Common myeloid progenitor, CD34-positive (primary cell): ENCODE measurements around the gene BUB3.

ENCODE experiments used
- CTCF ChIA-PET: fragments of 350-600 bp; sonication (Branson Sonifier 250); formaldehyde crosslinking; loops from one replicate; lab custom pipeline; 2021; ENCODE audit warnings: antibody characterized with exemption; lab: Charles Lee
- POLR2A ChIA-PET: fragments of 350-600 bp; sonication (Branson Sonifier 250); formaldehyde crosslinking; loops from one replicate; lab custom pipeline; 2021; ENCODE audit warnings: antibody characterized with exemption; lab: Charles Lee
- DNase-seq, 3 donors: peaks; one replicate each; pipeline versions ENCODE4 v3.0.0 to v3.0.0-alpha.2; 2013
- H3K27ac ChIP-seq, 2 experiments: 1 replicate in 1 of 2; 2 replicates in 1 of 2; pipeline ENCODE4 v1.7.0; 2013; ENCODE audit warnings: inconsistent platforms in 2 of 2, low read length in 2 of 2, mild to moderate bottlenecking in 2 of 2, low read depth in 1 of 2, moderate library complexity in 1 of 2; ENCODE audit not compliant: severe bottlenecking in 2 of 2, insufficient read depth in 1 of 2, poor library complexity in 1 of 2
- H3K27me3 ChIP-seq, 5 experiments: replicated peaks in 2 of 5; 1 replicate in 3 of 5; 2 replicates in 2 of 5; pipeline versions ENCODE4 v1.6.1 to v1.7.0; 2013; ENCODE audit warnings: low read length in 4 of 5, mild to moderate bottlenecking in 2 of 5, moderate library complexity in 2 of 5, inconsistent platforms in 1 of 5; ENCODE audit not compliant: insufficient read depth in 5 of 5, control insufficient read depth in 4 of 5
- H3K36me3 ChIP-seq, 4 experiments: 1 replicate in 2 of 4; 2 replicates in 2 of 4; pipeline versions ENCODE4 v1.6.1 to v1.7.0; 2013; ENCODE audit warnings: low read length in 3 of 4, control low read depth in 1 of 4, mild to moderate bottlenecking in 1 of 4; ENCODE audit not compliant: control insufficient read depth in 4 of 4, insufficient read depth in 4 of 4
- H3K4me1 ChIP-seq, 4 experiments: 1 replicate in 3 of 4; 2 replicates in 1 of 4; pipeline versions ENCODE4 v1.6.1 to v1.7.1; 2013; ENCODE audit warnings: low read length in 3 of 4, mild to moderate bottlenecking in 3 of 4, control low read depth in 1 of 4, inconsistent platforms in 1 of 4, moderate library complexity in 1 of 4; ENCODE audit not compliant: control insufficient read depth in 4 of 4, insufficient read depth in 4 of 4; ENCODE audit errors: control extremely low read depth in 1 of 4
- H3K4me3 ChIP-seq, 7 experiments: 1 replicate in 4 of 7; 2 replicates in 3 of 7; pipeline versions ENCODE4 v1.5.1 to v1.7.0; 2013; ENCODE audit warnings: mild to moderate bottlenecking in 7 of 7, low read length in 6 of 7, moderate library complexity in 6 of 7, inconsistent platforms in 2 of 7, low read depth in 2 of 7, control low read depth in 1 of 7; ENCODE audit not compliant: insufficient read depth in 4 of 7, control insufficient read depth in 1 of 7; ENCODE audit errors: extremely low read depth in 1 of 7
- H3K9me3 ChIP-seq, 5 experiments: 1 replicate in 4 of 5; 2 replicates in 1 of 5; pipeline versions ENCODE4 v1.6.1 to v1.7.1; 2013; ENCODE audit warnings: low read length in 4 of 5, mild to moderate bottlenecking in 2 of 5, inconsistent platforms in 1 of 5, low read depth in 1 of 5, moderate library complexity in 1 of 5; ENCODE audit not compliant: control insufficient read depth in 4 of 5, insufficient read depth in 2 of 5; ENCODE audit errors: control extremely low read depth in 1 of 5
- WGBS: methylation state at CpG from one replicate; pipeline ENCODE4 v1.1.5; 2013; ENCODE audit not compliant: insufficient coverage; 5-methylcytosine and 5-hydroxymethylcytosine counted together

Gene BUB3

DNA sequence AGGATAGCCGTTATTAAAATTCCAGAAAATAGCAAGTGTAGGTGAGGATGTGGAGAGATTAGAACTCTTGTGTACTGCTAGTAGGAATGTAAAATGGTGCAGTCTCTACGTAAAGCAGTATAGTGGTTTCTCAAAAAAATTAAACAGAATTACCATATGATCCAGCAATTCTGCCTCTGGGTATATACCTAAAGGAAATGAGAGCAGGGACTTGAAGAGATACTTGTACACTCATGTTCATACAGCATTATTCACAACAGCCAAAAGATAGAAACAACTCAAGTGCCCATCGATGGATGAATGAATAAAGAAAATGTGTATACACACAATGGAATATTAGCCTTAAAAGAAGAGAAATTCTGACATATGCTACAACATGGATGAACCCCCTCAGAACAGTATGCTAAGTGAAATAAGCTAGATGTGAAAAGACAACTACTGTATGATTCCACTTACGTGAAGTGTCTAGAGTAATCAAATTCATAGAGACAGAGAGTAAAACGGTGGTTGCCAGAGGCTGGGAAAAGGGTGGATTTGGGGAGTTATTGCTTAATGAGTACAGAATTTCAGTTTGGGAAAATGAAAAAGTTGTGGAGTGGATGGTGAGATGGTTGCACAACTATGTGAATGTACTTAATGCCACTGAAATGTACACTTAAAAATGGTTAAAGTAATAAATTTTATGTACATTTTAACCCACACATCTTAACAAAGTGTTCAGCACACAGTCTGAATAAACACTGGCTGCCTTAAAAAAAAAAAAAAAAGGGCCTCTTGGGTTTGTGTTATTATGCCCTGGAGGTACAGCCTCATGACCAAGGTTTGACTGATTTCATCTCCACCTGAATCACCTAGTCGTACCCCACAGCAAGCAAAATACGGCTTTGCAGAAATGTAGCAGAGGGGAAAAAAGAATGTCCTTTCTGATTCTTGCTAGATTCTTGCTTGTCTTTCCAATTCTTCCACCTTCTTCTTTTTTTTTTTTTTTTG, 26.2 kb downstream of the BUB3 start:
- WGBS: 100% methylated on average over 2 of the region's 7 CpGs
- no peak overlapping the region for H3K4me3 ChIP-seq
- no peak for DNase-seq
- H3K9me3 ChIP-seq: peaks cover 2 to 15% (median 6%) of the 10 kb centered on the region in 5 experiments
- CTCF ChIA-PET: no interaction called here
- no peak overlapping the region for H3K27ac ChIP-seq
- H3K4me1 ChIP-seq: no peaks in the 10 kb centered on the region
- POLR2A ChIA-PET: no interaction called here
- H3K27me3 ChIP-seq: no peaks in the 10 kb centered on the region
- peaks cover 7 to 22% (median 9%) of the 10 kb centered on the region in 4 experiments for H3K36me3 ChIP-seq

DNA sequence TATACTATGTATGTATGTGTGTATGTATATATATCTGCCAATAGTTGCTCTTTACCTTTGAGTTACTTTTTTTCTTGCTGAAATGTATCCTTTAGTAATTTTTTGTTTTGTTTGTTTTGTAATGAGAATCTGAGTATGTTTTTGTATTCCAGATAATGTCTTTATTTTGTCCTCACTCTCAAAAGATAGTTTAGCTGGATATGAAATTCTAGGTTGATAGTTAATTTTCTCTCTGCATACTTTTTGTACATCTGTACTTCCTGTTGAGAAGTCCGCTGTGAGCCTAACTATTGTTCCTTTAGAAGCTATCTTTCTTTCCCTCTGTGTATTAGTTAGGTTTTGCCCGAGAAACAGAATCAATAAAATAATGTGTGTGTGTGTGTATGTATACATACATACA, 29.5 kb downstream of the BUB3 start:
- no peak overlapping the region for H3K4me3 ChIP-seq
- peaks cover 2 to 25% (median 8%) of the 10 kb centered on the region in 5 experiments for H3K9me3 ChIP-seq
- no CpG with 5 or more reads among the region's 2 CpGs for WGBS
- no peak overlapping the region for H3K27ac ChIP-seq
- POLR2A ChIA-PET: no interaction called here
- CTCF ChIA-PET: no interaction called here
- no peaks in the 10 kb centered on the region for H3K4me1 ChIP-seq
- DNase-seq: no peak
- H3K27me3 ChIP-seq: no peaks in the 10 kb centered on the region
- H3K36me3 ChIP-seq: peaks cover 0 to 15% (median 5%) of the 10 kb centered on the region in 4 experiments

DNA sequence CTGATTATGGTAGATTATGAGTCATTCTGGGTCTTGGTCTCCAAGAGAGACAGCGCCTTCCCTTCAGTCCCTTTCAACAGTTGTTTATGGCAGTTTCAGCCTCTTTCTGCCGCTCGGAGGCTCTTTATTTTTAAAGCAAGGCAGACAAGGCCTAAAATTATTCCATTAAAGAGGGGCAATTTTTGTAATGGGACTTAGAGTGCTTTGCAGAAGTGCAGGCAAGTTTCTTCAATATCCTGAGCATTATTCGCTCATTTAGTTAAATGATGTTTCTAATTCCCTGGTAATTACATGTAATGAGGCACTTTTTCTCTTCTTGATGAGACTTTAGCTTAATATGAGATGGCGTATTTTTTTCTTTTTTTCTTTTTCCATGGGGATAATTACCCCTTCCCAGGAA, 33.6 kb downstream of the BUB3 start:
- H3K4me3 ChIP-seq: no peak overlapping the region
- peaks cover 0 to 17% (median 5%) of the 10 kb centered on the region in 4 experiments for H3K36me3 ChIP-seq
- no peaks in the 10 kb centered on the region for H3K27me3 ChIP-seq
- DNase-seq: no peak
- POLR2A ChIA-PET: interaction anchor here (0.6 kb wide), 1 partner anchor 111 kb away, joined by 3 read pairs; no protein-coding TSS in a partner anchor
- 100% methylated on average over 2 of the region's 5 CpGs for WGBS
- no peak overlapping the region for H3K27ac ChIP-seq
- no peaks in the 10 kb centered on the region for H3K4me1 ChIP-seq
- H3K9me3 ChIP-seq: peaks cover 2 to 23% (median 7%) of the 10 kb centered on the region in 5 experiments
- CTCF ChIA-PET: no interaction called here

DNA sequence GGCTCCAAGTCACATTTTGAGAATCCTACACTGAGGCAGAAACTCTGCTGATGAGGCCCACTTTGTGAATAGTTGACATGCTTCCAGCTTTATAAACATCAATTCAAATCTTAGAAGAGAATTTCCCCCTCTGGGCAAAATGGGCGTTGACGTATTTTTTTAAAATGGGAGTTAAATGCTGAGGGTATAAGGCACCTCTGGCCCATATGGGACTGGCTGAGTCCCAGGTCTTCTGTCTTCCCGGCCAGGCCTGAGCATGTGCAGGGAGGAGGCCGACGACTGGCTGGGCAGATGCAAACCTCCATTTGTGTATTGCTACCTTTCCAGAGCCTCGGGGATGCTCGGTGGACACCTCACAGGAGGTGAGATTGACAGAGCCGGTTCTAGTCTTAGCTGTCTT, 37.7 kb downstream of the BUB3 start:
- H3K4me1 ChIP-seq: no peaks in the 10 kb centered on the region
- H3K36me3 ChIP-seq: peaks cover 0 to 3% (median under 1%) of the 10 kb centered on the region in 4 experiments
- no peak for DNase-seq
- WGBS: 90% methylated on average over 6 of the region's 8 CpGs
- ChIA-PET CTCF (no interaction called here), POLR2A (no interaction called here)
- H3K9me3 ChIP-seq: peaks cover 0 to 2% (median 0%) of the 10 kb centered on the region in 5 experiments
- H3K27ac ChIP-seq: no peak overlapping the region
- H3K27me3 ChIP-seq: no peaks in the 10 kb centered on the region
- H3K4me3 ChIP-seq: no peak overlapping the region

DNA sequence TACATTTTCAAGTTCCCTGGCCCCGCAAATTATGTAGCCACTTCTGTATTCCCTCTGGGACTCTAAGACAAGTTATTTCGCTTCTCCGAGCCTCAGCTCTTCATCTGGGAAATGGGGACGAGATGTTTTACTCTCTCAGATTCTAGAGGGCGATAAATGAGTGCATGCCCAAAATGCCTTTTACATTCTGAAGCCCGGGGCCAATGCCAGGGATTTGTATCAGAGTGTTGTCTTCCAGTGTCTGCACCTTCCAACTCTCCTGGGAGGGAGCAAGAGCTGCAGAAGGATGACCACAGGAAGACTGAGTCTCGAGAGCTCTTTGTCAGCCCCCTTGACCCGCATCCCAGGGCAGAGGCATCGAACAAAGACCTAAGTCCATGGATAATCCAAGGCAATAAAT, 39.9 kb downstream of the BUB3 start:
- H3K4me3 ChIP-seq: no peak overlapping the region
- ChIA-PET POLR2A (no interaction called here), CTCF (no interaction called here)
- no peaks in the 10 kb centered on the region for H3K9me3 ChIP-seq
- DNase-seq: no peak
- WGBS: over 99% methylated on average over 9 of the region's 9 CpGs
- H3K4me1 ChIP-seq: no peaks in the 10 kb centered on the region
- peaks cover 0 to 3% (median 0%) of the 10 kb centered on the region in 4 experiments for H3K36me3 ChIP-seq
- H3K27me3 ChIP-seq: no peaks in the 10 kb centered on the region
- H3K27ac ChIP-seq: no peak overlapping the region

DNA sequence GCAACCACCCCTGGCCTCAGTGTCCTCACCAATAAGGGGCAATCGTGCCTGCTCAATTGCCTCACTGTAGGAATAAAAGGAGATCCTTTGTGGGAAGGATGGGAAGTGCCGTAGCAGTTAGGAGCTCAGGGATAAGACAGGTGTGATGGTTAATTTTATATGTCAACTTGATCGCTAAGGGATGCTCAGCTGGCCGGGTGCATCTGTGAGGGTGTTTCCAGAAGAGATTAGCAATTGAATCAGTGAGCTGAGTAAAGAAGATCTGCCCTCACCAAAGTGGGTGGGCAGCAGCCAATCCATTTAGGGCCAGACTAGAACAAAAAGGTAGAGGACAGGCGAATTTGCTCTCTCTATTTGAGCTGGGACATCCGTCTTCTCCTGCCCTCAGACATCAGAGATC, 46.3 kb downstream of the BUB3 start:
- H3K4me3 ChIP-seq: no peak overlapping the region
- no peaks in the 10 kb centered on the region for H3K4me1 ChIP-seq
- H3K36me3 ChIP-seq: no peaks in the 10 kb centered on the region
- POLR2A ChIA-PET: no interaction called here
- no peak for DNase-seq
- H3K27me3 ChIP-seq: no peaks in the 10 kb centered on the region
- no peak overlapping the region for H3K27ac ChIP-seq
- WGBS: 92% methylated on average over 6 of the region's 6 CpGs
- H3K9me3 ChIP-seq: peaks cover 0 to 3% (median 0%) of the 10 kb centered on the region in 5 experiments
- CTCF ChIA-PET: no interaction called here

DNA sequence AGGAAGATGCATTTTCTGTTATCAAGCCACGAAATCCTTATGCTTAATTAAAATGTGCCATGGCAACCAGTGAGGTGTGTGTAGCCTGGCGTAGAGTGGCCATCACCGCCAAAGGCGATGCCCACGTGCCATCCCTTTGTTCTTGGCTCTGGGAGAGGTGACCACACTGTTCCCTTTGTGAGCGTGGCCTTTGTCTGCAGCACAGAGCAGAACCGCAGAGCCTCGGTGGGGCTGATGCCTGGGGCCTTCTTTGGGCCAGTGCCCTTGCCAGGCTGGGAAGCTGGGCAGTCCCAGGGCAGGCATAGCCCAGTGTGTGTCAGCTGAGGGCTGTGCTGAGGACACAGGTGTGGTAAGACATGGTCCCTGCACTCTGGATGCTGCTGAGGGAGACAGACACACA, 48.3 kb downstream of the BUB3 start:
- H3K4me3 ChIP-seq: no peak overlapping the region
- 96% methylated on average over 8 of the region's 8 CpGs for WGBS
- no peaks in the 10 kb centered on the region for H3K27me3 ChIP-seq
- H3K9me3 ChIP-seq: peaks cover 0 to 3% (median 0%) of the 10 kb centered on the region in 5 experiments
- no peak for DNase-seq
- ChIA-PET POLR2A (no interaction called here), CTCF (no interaction called here)
- H3K36me3 ChIP-seq: no peaks in the 10 kb centered on the region
- no peaks in the 10 kb centered on the region for H3K4me1 ChIP-seq
- H3K27ac ChIP-seq: no peak overlapping the region
